ENCODE results near the gene TSSC4. TPM values are rescaled to one million over a fixed set of nuclear protein-coding genes. Genes with fewer than 3 reads are reported as not detected.

TSSC4 gene
- total and polyA plus RNA-seq, 9 of the 15 experiments (the other 6 are each of a cell fraction or from before 2014, with no cell fraction given) = 0.41 to 54.2 (median 11.0) TPM

GRCh38 chr11:2366733-2367132, 33.8 kb upstream of the TSSC4 start:
- H3K27ac ChIP-seq (ENCODE audit: extremely low read depth, low read depth, low read length) = no peak overlapping the region
- no TSS peak for BruUV-seq (replicated peaks)
- ChIA-PET CTCF (ENCODE audit: low intra/inter-chr PET ratio) (no interaction called here), POLR2A (interaction anchor here (1.9 to 2.0 kb wide), 2 partner anchors 11 to 34 kb away, joined by 7 to 11 read pairs; partner anchors contain the start of genes CD81 and TSSC4)
- no peaks in the 10 kb centered on the region for H3K79me2 ChIP-seq (ENCODE audit: control insufficient read depth, insufficient read depth, low read length)
- H3K9ac ChIP-seq (ENCODE audit: insufficient read depth in 1 of 2, low read depth in 2 of 2, low read length in 2 of 2) = no peak overlapping the region
- H3K4me2 ChIP-seq (ENCODE audit: insufficient read depth, low read length) = no peak overlapping the region
- H3K4me3 ChIP-seq = no peak overlapping the region
- intact Hi-C loops (cut with micrococcal nuclease) = no loop called here
- H3K4me1 ChIP-seq (replicated peaks in 1 of 2; ENCODE audit: control insufficient read depth in 2 of 2, insufficient read depth in 2 of 2, low read length in 2 of 2) = peaks cover 0 to 10% of the 10 kb centered on the region in 2 experiments; a peak in 2 of 5 replicates
- WGBS (ENCODE audit: insufficient coverage, low coverage, missing lambda C conversion rate) = 3% methylated on average over 6 of the region's 7 CpGs
- H3K36me3 ChIP-seq (ENCODE audit: control insufficient read depth, insufficient read depth, low read length) = no peaks in the 10 kb centered on the region
- no peak overlapping the region for H2AFZ ChIP-seq (ENCODE audit: low read depth, low read length)
- in situ Hi-C loops (cut with MboI) = no loop called here
- no peaks in the 10 kb centered on the region for H3K9me3 ChIP-seq (replicated peaks; ENCODE audit: control insufficient read depth, insufficient read depth, low read depth, low read length)
- peaks cover 22% of the 10 kb centered on the region for H4K20me1 ChIP-seq (replicated peaks; ENCODE audit: control insufficient read depth, insufficient read depth, low read length)
- H3K27me3 ChIP-seq (ENCODE audit: control insufficient read depth in 2 of 2, insufficient read depth in 2 of 2, low read length in 2 of 2) = peaks cover 5 to 60% of the 10 kb centered on the region in 2 experiments; a peak in 4 of 5 replicates
- H3K9me1 ChIP-seq (ENCODE audit: control insufficient read depth, insufficient read depth, low read length) = no peaks in the 10 kb centered on the region
- DNase-seq (ENCODE audit: extremely low read depth in 1 of 4, low spot score in 3 of 4) (peak in 2 of 4 experiments; percentile 34), ATAC-seq (peak; percentile 74), FAIRE-seq (no peak)
- TF ChIP-seq GABPA (tag; conservative IDR thresholded peaks at IDR 0.05; ENCODE audit: low read depth) (no peak), HCFC1 (IDR thresholded peaks at IDR 0.05; ENCODE audit: low read depth, low read length) (no peak), ZBTB1 (CRISPR knock-in tag; IDR thresholded peaks at IDR 0.05; ENCODE audit: borderline replicate concordance, low read depth) (no peak), FOXJ2 (tag; IDR thresholded peaks at IDR 0.05) (no peak), POU5F1 (IDR thresholded peaks at IDR 0.05; ENCODE audit: borderline replicate concordance, low read depth, low read length, partially characterized antibody) (no peak), CTCFL (IDR thresholded peaks at IDR 0.05; ENCODE audit: borderline replicate concordance, insufficient read depth, low read depth, low read length, poor library complexity, severe bottlenecking) (peak; percentile 68), NCOA1 (IDR thresholded peaks at IDR 0.05; ENCODE audit: low read depth) (no peak), RBM17 (IDR thresholded peaks at IDR 0.05; ENCODE audit: borderline replicate concordance, low read depth, low read length) (no peak), BCL6 (CRISPR knock-in tag; IDR thresholded peaks at IDR 0.05) (no peak), ZMIZ1 (IDR thresholded peaks at IDR 0.05; ENCODE audit: low read depth in 2 of 2, low read length in 2 of 2) (no peak), BMI1 (IDR thresholded peaks at IDR 0.05; ENCODE audit: low read length) (no peak), MLX (CRISPR knock-in tag; conservative IDR thresholded peaks at IDR 0.05) (no peak), HNRNPUL1 (IDR thresholded peaks at IDR 0.05; ENCODE audit: low read length) (no peak), CTCF (IDR thresholded peaks at IDR 0.05 in 2 of 3, conservative IDR thresholded peaks at IDR 0.05 in 1 of 3; ENCODE audit: insufficient read depth in 2 of 3, low read depth in 1 of 3, low read length in 3 of 3) (peak in 2 of 3 experiments; percentile 24 to 60; a peak in 4 of 6 replicates)

Data from K562 (cell line).